HEK293 (cell line): ENCODE data around the gene TRIM46.

Source experiments
- AEBP2 ChIP-seq: fragments of 450-650 bp; formaldehyde crosslinking; IDR thresholded peaks from 2 replicates; pipeline ENCODE4 v1.5.1; 2016; ENCODE audit warnings: missing biosample characterization, missing genetic modification characterization, borderline replicate concordance
- BCL6B ChIP-seq: fragments of 450-650 bp; formaldehyde crosslinking; IDR thresholded peaks from 2 replicates; pipeline ENCODE4 v1.5.1; 2017; ENCODE audit warnings: missing biosample characterization, missing genetic modification characterization
- KLF17 ChIP-seq: fragments of 450-650 bp; formaldehyde crosslinking; IDR thresholded peaks from 2 replicates; pipeline ENCODE4 v1.5.1; 2016; ENCODE audit warnings: missing biosample characterization, missing genetic modification characterization
- ZBTB17 ChIP-seq: fragments of 450-650 bp; formaldehyde crosslinking; IDR thresholded peaks from 2 replicates; pipeline ENCODE4 v1.5.1; 2016; ENCODE audit warnings: missing biosample characterization, missing genetic modification characterization
- ZBTB44 ChIP-seq: fragments of 450-650 bp; IDR thresholded peaks from 2 replicates; pipeline ENCODE4 v1.5.1; 2018; ENCODE audit warnings: missing biosample characterization, mild to moderate bottlenecking, missing genetic modification characterization
- ZFHX2 ChIP-seq: fragments of 450-650 bp; formaldehyde crosslinking; conservative IDR thresholded peaks from 2 replicates; pipeline ENCODE4 v1.5.1; 2016; ENCODE audit warnings: missing biosample characterization, missing genetic modification characterization
- ZFP69B ChIP-seq: fragments of 450-650 bp; formaldehyde crosslinking; IDR thresholded peaks from 2 replicates; pipeline ENCODE4 v1.5.1; 2016; ENCODE audit warnings: missing biosample characterization, missing genetic modification characterization
- ZNF114 ChIP-seq: fragments of 450-650 bp; formaldehyde crosslinking; IDR thresholded peaks from 2 replicates; pipeline ENCODE4 v1.5.0; 2017; ENCODE audit warnings: missing biosample characterization, missing genetic modification characterization
- ZNF133 ChIP-seq: fragments of 450-650 bp; formaldehyde crosslinking; IDR thresholded peaks from 2 replicates; pipeline ENCODE4 v1.5.1; 2016; ENCODE audit warnings: missing biosample characterization, missing genetic modification characterization
- ZNF140 ChIP-seq: fragments of 450-650 bp; formaldehyde crosslinking; IDR thresholded peaks from 2 replicates; pipeline ENCODE4 v1.5.1; 2016; ENCODE audit warnings: missing biosample characterization, missing genetic modification characterization
- ZNF169 ChIP-seq: fragments of 450-650 bp; formaldehyde crosslinking; IDR thresholded peaks from 2 replicates; pipeline ENCODE4 v1.5.1; 2016; ENCODE audit warnings: missing biosample characterization, missing genetic modification characterization
- ZNF184 ChIP-seq: fragments of 450-650 bp; IDR thresholded peaks from 2 replicates; pipeline ENCODE4 v1.5.1; 2018; ENCODE audit warnings: missing biosample characterization, mild to moderate bottlenecking, missing genetic modification characterization
- ZNF2 ChIP-seq: fragments of 450-650 bp; formaldehyde crosslinking; IDR thresholded peaks from 2 replicates; pipeline ENCODE4 v1.5.1; 2016; ENCODE audit warnings: missing biosample characterization, missing genetic modification characterization
- ZNF211 ChIP-seq: fragments of 450-650 bp; formaldehyde crosslinking; IDR thresholded peaks from 2 replicates; pipeline ENCODE4 v1.5.1; 2016; ENCODE audit warnings: low read depth, missing biosample characterization, missing genetic modification characterization
- ZNF214 ChIP-seq: fragments of 450-650 bp; formaldehyde crosslinking; IDR thresholded peaks from 2 replicates; pipeline ENCODE4 v1.5.1; 2017; ENCODE audit warnings: missing biosample characterization, mild to moderate bottlenecking, missing genetic modification characterization, borderline replicate concordance
- ZNF24 ChIP-seq: fragments of 450-650 bp; formaldehyde crosslinking; IDR thresholded peaks from 2 replicates; pipeline ENCODE4 v1.5.1; 2016; ENCODE audit warnings: missing biosample characterization, missing genetic modification characterization
- ZNF324 ChIP-seq: fragments of 450-650 bp; formaldehyde crosslinking; IDR thresholded peaks from 2 replicates; pipeline ENCODE4 v1.5.1; 2016; ENCODE audit warnings: missing biosample characterization, missing genetic modification characterization
- ZNF398 ChIP-seq: fragments of 450-650 bp; formaldehyde crosslinking; IDR thresholded peaks from 2 replicates; pipeline ENCODE4 v1.5.1; 2017; ENCODE audit warnings: missing biosample characterization, missing genetic modification characterization
- ZNF416 ChIP-seq: fragments of 450-650 bp; formaldehyde crosslinking; IDR thresholded peaks from 2 replicates; pipeline ENCODE4 v1.5.1; 2016; ENCODE audit warnings: missing biosample characterization, missing genetic modification characterization
- ZNF514 ChIP-seq: fragments of 450-650 bp; formaldehyde crosslinking; IDR thresholded peaks from 2 replicates; pipeline ENCODE4 v1.5.1; 2016; ENCODE audit warnings: missing biosample characterization, missing genetic modification characterization
- ZNF518A ChIP-seq: fragments of 450-650 bp; formaldehyde crosslinking; conservative IDR thresholded peaks from 2 replicates; pipeline ENCODE4 v1.5.1; 2016; ENCODE audit warnings: low read depth, missing biosample characterization, missing genetic modification characterization
- ZNF530 ChIP-seq: fragments of 450-650 bp; formaldehyde crosslinking; IDR thresholded peaks from 2 replicates; pipeline ENCODE4 v1.5.1; 2016; ENCODE audit warnings: low read depth, missing biosample characterization, missing genetic modification characterization
- ZNF548 ChIP-seq: fragments of 450-650 bp; formaldehyde crosslinking; IDR thresholded peaks from 2 replicates; pipeline ENCODE4 v1.5.1; 2016; ENCODE audit warnings: missing biosample characterization, missing genetic modification characterization
- ZNF596 ChIP-seq: fragments of 450-650 bp; IDR thresholded peaks from 2 replicates; pipeline ENCODE4 v1.5.0; 2018; ENCODE audit warnings: missing biosample characterization, mild to moderate bottlenecking, missing genetic modification characterization, moderate library complexity
- ZNF621 ChIP-seq: fragments of 450-650 bp; formaldehyde crosslinking; IDR thresholded peaks from 2 replicates; pipeline ENCODE4 v1.5.1; 2017; ENCODE audit warnings: missing biosample characterization, missing genetic modification characterization
- ZNF704 ChIP-seq: fragments of 450-650 bp; formaldehyde crosslinking; IDR thresholded peaks from 2 replicates; pipeline ENCODE4 v1.5.1; 2016; ENCODE audit warnings: missing biosample characterization, missing genetic modification characterization
- ZNF768 ChIP-seq: fragments of 450-650 bp; formaldehyde crosslinking; IDR thresholded peaks from 2 replicates; pipeline ENCODE4 v1.5.1; 2018; ENCODE audit warnings: missing biosample characterization, mild to moderate bottlenecking, missing genetic modification characterization

TRIM46 gene

GRCh38 chr1:155135415-155136028 lies 38.1 kb upstream of the TRIM46 start, which contains the start of gene SLC50A1 (continued):
- TF ChIP-seq ZNF768 (tag by site-specific recombination) (no peak), ZNF416 (no peak), ZNF140 (tag by site-specific recombination) (no peak), BCL6B (tag by site-specific recombination) (no peak), ZFP69B (tag by site-specific recombination) (peak; percentile 12; the same call in 1 of the 2 replicates), ZNF324 (tag by site-specific recombination) (peak; percentile 25; the same call in 1 of the 2 replicates), KLF17 (peak; percentile 16; the same call in 1 of the 2 replicates), ZFHX2 (tag by site-specific recombination) (peak; percentile 39), ZNF530 (tag by site-specific recombination) (no peak), ZNF514 (tag by site-specific recombination) (no peak), ZNF24 (tag by site-specific recombination) (0 out of 2 replicates have a peak, but pooled peaks have one; percentile 34), ZBTB17 (tag by site-specific recombination) (0 out of 2 replicates have a peak, but pooled peaks have one; percentile 61), ZNF398 (no peak), ZBTB44 (tag by site-specific recombination) (peak; percentile 59; the same call in 1 of the 2 replicates), ZNF596 (tag by site-specific recombination) (no peak), ZNF211 (tag by site-specific recombination) (no peak), ZNF169 (tag by site-specific recombination) (no peak), ZNF518A (peak; percentile 40; the same call in 1 of the 2 replicates), ZNF2 (tag by site-specific recombination) (peak; percentile 36; the same call in 1 of the 2 replicates), ZNF548 (tag by site-specific recombination) (no peak), ZNF704 (tag by site-specific recombination) (no peak), AEBP2 (tag by site-specific recombination) (no peak), ZNF184 (no peak), ZNF621 (no peak), ZNF114 (tag by site-specific recombination) (no peak), ZNF133 (no peak), ZNF214 (tag by site-specific recombination) (no peak)
